NCI-H345 (cell line): ENCODE results near the gene RCBTB2.

Experiments used
- DNase-seq: peaks from one replicate; lab custom pipeline; 2025; lab: John Stamatoyannopoulos, UW

Gene RCBTB2

GRCh38 chr13:48530833-48531232 lies 2.0 kb downstream of the RCBTB2 start:
- no peak for DNase-seq

DNA sequence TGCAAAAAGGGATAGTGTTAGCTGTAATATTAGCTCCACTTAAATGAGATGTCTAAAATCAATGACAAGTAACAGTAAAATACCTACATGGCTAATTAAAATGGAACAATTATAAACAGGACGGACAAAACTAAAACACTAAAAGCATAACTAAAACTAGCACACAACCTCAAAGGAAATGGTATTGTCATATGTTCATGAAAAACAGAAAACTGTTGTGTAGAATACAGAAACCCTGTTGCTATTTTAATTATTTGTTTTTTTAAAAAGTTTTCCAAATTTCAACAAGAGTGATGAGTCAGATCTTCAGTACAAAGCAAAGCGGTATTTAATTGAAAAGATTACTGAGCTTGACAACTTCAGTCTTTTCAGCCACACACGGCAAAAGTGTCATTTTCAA lies 4.2 kb downstream of the RCBTB2 start:
- DNase-seq: no peak

- no peak for DNase-seq
Observed at GRCh38 chr13:48527955-48528354, 4.9 kb downstream of the RCBTB2 start.

DNA sequence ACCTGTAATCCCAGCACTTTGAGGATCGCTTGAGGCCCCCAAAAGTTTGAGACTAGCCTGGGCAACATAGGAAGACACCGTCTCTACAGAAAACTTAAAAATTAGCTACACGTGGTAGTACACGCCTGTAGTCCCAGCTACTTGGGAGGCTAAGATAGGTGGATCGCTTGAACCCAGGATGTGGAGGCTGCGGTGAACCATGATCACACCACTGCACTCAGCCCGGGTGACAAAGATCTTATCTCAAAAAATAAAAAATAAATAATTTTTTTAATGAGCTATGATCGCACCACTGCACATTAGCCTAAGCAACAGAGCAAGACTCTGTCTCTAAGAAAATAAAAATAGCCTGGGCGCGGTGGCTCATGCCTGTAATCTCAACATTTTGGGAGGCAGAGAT lies 6.6 kb downstream of the RCBTB2 start:
- no peak for DNase-seq

DNA sequence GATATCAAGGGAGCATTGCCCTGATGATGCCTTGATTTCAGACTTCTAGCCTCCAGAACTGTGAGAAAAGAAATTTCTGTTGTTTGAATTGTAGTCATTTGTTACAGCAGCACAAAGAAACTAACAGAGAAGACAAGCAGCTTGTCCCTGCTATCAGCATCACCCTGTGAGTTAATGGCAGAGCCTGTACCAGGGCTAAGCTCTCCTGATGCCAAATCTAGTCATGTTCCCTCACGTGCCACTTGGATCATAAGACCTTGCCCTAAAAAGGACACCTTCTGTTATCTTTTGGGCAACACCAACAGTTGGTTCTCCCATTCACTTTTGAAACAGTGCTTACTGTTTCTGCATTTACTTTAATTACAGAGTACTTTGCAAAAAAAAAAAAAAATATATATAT lies 14.8 kb downstream of the RCBTB2 start:
- no peak for DNase-seq

DNA sequence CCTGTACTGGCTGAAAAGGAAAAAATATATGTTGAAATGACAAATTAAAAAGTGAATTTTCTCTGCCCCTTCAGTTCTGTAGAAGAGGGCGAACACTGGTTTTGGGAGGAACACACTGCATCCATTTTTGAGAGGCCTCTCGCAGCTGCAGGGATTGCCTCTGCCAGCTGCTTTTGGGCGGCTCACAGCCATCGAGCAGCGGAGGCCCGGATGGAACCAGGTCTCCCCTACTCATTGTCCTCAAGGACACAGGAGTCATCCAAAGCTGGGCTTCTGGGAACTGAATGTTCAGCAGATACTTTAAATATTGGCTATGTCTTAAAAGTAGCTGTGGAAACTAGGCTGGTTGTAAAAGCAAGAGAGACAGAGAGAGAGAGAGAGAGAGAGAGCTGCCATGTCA lies 17.1 kb downstream of the RCBTB2 start:
- no peak for DNase-seq

DNA sequence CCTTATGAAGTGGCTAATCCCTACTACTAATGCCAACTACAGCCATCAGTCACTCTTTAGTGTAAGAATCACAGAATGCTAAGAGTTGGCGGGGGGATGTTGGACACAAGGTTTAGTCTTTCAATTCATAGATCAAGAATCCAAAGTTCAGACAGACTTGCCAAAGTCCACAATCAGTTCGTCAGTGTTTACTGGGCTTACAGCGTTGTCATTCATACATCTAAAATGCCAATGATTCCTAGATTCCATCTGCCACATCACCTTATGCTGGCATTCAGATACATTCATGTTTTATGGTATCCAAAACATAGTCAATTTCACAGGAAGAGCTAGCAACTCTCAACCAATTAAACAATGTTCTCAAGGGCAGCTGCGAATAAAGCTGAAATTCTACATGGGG lies 18.1 kb downstream of the RCBTB2 start:
- no peak for DNase-seq

DNA sequence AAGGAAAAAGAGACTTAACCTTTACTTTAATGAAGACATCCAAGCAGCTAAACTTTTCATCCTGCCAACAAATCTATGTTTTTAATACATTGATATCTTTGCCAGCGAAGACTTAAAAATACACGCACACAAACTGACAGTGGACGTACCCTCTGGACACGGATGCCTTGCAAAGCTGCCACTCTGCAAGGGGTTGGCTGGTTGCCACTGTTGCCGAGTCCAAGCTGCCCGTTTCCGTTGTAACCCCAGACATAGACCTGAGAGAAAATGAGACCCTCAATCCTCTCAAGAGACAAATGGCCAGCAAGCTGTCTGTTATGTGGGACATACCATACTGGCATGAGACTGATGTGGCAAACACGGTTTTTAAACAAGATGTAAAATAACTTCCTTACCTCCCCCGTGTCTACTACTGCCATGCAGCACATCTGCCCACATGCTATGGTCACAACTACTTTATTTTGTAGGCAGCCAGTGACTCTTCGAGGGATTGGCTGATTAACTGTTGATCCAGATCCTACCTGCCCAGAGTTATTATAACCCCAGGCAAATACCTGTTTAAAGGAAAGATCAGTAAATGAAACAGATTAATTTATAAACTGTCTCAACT lies 21.2 kb downstream of the RCBTB2 start:
- no peak for DNase-seq

GRCh38 chr13:48510698-48511097 lies 22.2 kb downstream of the RCBTB2 start:
- no peak for DNase-seq

DNA sequence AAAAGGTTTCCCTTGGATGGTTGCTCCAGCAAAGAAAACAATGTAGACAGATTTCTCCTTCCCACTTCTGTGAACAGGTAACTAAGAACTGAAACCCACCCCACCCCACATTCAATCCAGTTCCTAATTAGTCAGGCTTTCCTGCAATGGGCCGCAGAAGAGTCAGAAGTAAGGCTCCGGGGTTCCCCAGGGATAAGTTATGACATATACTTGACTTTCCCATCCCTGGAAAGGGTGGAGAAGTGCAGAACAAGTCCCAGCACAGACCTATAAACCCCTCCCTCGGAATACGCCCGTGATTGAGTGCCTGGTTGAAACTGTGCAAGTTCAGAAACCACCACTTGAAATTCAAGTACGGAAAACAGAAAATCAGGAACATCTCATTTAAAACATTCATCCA lies 24.9 kb downstream of the RCBTB2 start:
- no peak for DNase-seq

GRCh38 chr13:48507021-48507420 lies 25.9 kb downstream of the RCBTB2 start:
- DNase-seq: no peak

GRCh38 chr13:48506092-48506701 lies 26.7 kb downstream of the RCBTB2 start:
- DNase-seq: no peak

- DNase-seq: no peak
Observed at GRCh38 chr13:48505597-48506091, 27.2 kb downstream of the RCBTB2 start.

- DNase-seq: no peak
Observed at GRCh38 chr13:48505012-48505411, 27.9 kb downstream of the RCBTB2 start.

- no peak for DNase-seq
Observed at GRCh38 chr13:48504606-48505005, 28.3 kb downstream of the RCBTB2 start.

DNA sequence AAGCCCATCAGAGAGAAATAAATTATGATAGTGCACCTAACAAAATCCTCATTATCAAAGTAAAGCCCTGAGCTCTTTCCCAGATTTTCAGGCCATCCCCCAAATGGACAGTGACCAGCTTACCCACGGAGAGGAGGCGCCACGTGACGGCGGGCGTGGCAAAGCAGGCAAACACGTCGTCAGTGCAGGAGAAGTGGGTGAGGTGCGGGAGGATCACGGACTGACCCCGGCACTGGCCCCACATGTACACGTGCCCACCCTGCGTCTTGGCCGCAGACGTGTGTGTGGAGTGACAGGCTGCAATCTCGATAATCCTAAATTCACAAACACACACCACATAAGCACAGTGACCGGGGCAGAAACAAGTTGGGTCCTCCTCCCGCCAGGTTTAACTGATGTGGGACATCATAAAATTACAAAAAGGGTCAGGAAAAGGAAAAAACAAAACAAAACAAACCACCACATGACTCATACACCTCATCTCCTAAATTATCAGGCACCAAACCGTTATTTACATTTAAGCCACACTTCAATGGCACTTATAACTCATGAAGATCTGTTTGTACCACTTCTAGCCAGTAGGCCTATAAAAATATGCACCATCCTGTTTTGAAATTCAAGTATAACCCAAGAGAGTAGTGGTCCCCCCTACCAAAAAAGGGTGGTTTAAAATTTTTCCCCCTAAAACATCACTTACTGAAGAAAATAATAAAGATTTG lies 30.1 kb downstream of the RCBTB2 start:
- no peak for DNase-seq

DNA sequence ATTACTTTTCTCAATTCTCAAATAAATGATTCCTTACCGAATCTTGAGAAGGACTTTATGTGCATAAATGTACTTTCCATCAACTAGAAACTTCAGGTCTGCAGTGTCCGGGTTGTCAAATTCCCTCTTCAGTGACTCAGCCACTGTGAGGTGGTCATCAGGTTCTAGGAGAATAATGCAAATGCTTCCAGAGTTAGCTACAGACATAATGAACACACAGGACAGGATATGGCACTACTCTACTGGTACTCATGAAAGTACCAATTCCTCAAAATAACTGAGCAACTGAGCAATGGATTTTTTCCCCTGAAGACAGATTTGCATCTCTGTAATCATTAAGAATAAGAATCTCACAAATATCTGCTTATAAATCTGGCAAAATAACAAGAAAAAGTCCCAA lies 31.2 kb downstream of the RCBTB2 start:
- no peak for DNase-seq

DNA sequence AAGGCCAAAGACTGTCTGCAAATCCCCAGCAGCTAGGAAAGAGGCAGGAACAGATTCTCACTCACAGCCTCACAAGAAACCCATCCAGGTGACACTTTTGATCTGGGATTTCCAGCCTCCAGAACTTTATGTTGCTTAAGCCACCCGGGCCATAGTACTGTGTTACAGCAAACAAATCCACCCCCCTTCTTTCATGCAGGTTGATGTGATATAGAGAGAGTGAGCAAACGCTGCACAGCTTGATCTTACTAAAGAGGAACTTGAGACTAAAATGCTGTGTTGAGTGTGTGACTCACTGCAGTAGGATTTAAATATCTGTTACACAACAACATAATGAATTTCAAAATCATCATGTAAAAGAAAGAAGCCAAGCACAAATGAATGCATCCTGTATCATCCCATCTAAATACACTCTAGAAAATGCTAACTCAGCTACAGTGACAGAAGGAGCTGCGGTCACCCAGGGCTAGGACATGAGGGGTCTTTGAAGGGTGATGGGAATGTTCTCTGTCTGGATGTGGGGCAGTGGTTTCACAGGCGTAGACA lies 32.2 kb downstream of the RCBTB2 start:
- DNase-seq: peak; percentile 14

- DNase-seq: no peak
Observed at GRCh38 chr13:48497669-48498068, 35.2 kb downstream of the RCBTB2 start.

- DNase-seq: no peak
Observed at GRCh38 chr13:48496271-48497161, 36.4 kb downstream of the RCBTB2 start.

DNA sequence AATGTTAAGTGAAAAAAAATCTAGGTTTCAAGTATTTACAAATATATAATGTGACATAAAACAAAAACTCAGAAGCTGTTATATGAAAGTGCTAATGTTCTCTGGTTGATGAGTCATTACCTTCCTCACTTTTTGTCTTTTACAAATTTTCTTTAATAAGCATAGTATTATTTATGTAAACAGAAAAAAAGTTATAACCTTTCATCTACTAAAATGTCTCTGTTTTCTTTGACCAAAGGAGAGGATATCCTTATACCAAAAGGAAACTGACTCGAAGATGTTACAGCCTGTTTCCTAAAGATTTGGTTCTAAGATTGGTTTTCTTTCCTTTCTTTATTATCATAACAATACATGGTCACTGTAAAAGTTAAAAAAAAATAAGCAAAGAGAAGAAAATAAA lies 38.0 kb downstream of the RCBTB2 start:
- DNase-seq: no peak

- no peak for DNase-seq
Observed at GRCh38 chr13:48493851-48494250, 39.0 kb downstream of the RCBTB2 start.
